SK-N-SH (cell line): ENCODE measurements around the gene HLA-DOB. TPM values are rescaled to one million over a fixed set of nuclear protein-coding genes. Genes with fewer than 3 reads are reported as not detected.

Source experiments
- CTCF ChIA-PET: fragments of 300-600, 350-600 bp; formaldehyde crosslinking; extraction: SDS; loops from one replicate; lab custom pipeline; 2021; lab: Yijun Ruan, JAX
- POLR2A ChIA-PET: fragments of 350-600 bp; sonication (Branson Sonifier 250); formaldehyde crosslinking; extraction: SDS; loops from one replicate; lab custom pipeline; 2020; ENCODE audit warnings: antibody characterized with exemption, inconsistent platforms; lab: Yijun Ruan, JAX
- DNase-seq: peaks from one replicate; pipeline ENCODE4 v3.0.0; 2012
- H2AFZ ChIP-seq: fragments of 200-600 bp; sonication (generic); 2 replicates; pipeline ENCODE4 v1.8.1; 2016; ENCODE audit warnings: antibody characterized with exemption, mild to moderate bottlenecking, low read depth
- H3F3A ChIP-seq: fragments of 200-600 bp; sonication (generic); replicated peaks from 2 replicates; pipeline ENCODE3; 2016; ENCODE audit warnings: antibody characterized with exemption, mild to moderate bottlenecking; ENCODE audit not compliant: insufficient read depth
- H3K27ac ChIP-seq, 2 experiments: fragments of 200-500 bp in 1 of 2; fragments of 200-600 bp in 1 of 2; sonication (Bioruptor generic) in 1 of 2; sonication (generic), shearing (Covaris generic) in 1 of 2; 2 replicates each; pipeline versions ENCODE4 v1.5.1 to v1.6.1; 2014 to 2016; ENCODE audit warnings: low read depth in 2 of 2, inconsistent platforms in 1 of 2, low read length in 1 of 2, mild to moderate bottlenecking in 1 of 2, mixed read lengths in 1 of 2
- H3K27me3 ChIP-seq: fragments of 200-600 bp; sonication (generic), shearing (Covaris generic); 2 replicates; pipeline ENCODE4 v1.6.1; 2016; ENCODE audit warnings: mixed run types; ENCODE audit not compliant: insufficient read depth
- H3K36me3 ChIP-seq, 2 experiments: fragments of 200-500 bp in 1 of 2; fragments of 200-600 bp in 1 of 2; sonication (Bioruptor generic) in 1 of 2; sonication (generic) in 1 of 2; replicated peaks in 1 of 2; 2 replicates each; pipeline versions ENCODE3 to v1.5.1; 2014 to 2016; ENCODE audit warnings: low read length in 1 of 2, mild to moderate bottlenecking in 1 of 2; ENCODE audit not compliant: insufficient read depth in 2 of 2, control insufficient read depth in 1 of 2
- H3K4me1 ChIP-seq, 2 experiments: fragments of 200-500 bp in 1 of 2; fragments of 200-600 bp in 1 of 2; sonication (Bioruptor generic) in 1 of 2; sonication (generic), shearing (Covaris generic) in 1 of 2; 2 replicates each; pipeline versions ENCODE4 v1.5.1 to v1.6.1; 2014 to 2016; ENCODE audit warnings: low read depth in 1 of 2, low read length in 1 of 2, mixed run types in 1 of 2; ENCODE audit not compliant: insufficient read depth in 2 of 2, control insufficient read depth in 1 of 2
- H3K4me2 ChIP-seq: fragments of 200-600 bp; sonication (generic), shearing (Covaris generic); 2 replicates; pipeline ENCODE4 v1.6.1; 2017; ENCODE audit warnings: mixed run types
- H3K4me3 ChIP-seq, 2 experiments: fragments of 200-500 bp in 1 of 2; fragments of 200-600 bp in 1 of 2; sonication (Bioruptor generic) in 1 of 2; sonication (generic), shearing (Covaris generic) in 1 of 2; 2 replicates each; pipeline versions ENCODE4 v1.5.1 to v1.8.1; 2014 to 2016; ENCODE audit warnings: low read depth in 2 of 2, inconsistent platforms in 1 of 2, low read length in 1 of 2, mild to moderate bottlenecking in 1 of 2, mixed read lengths in 1 of 2, moderate library complexity in 1 of 2
- H3K79me2 ChIP-seq: fragments of 200-600 bp; sonication (generic); 2 replicates; pipeline ENCODE4 v1.8.1; 2017; ENCODE audit warnings: mild to moderate bottlenecking; ENCODE audit not compliant: insufficient read depth
- H3K9ac ChIP-seq: fragments of 200-600 bp; sonication (generic); 2 replicates; pipeline ENCODE4 v1.6.1; 2017; ENCODE audit warnings: mixed run types
- H3K9me2 ChIP-seq: fragments of 200-600 bp; sonication (generic); 2 replicates; pipeline ENCODE4 v1.6.1; 2017; ENCODE audit warnings: mixed run types
- H3K9me3 ChIP-seq: fragments of 200-600 bp; sonication (generic); 2 replicates; pipeline ENCODE4 v1.6.1; 2017; ENCODE audit warnings: mixed run types, mild to moderate bottlenecking, moderate library complexity
- H4K20me1 ChIP-seq: fragments of 200-600 bp; sonication (generic); 2 replicates; pipeline ENCODE4 v1.6.1; 2017; ENCODE audit warnings: mild to moderate bottlenecking, mixed run types; ENCODE audit not compliant: insufficient read depth
- CHD2 ChIP-seq: fragments of 150-350 bp; IDR thresholded peaks from 2 replicates; pipeline ENCODE4 v1.6.1; 2018; ENCODE audit warnings: low read length; ENCODE audit not compliant: partially characterized antibody
- CTCF ChIP-seq: fragments of 200-600 bp; sonication (generic); IDR thresholded peaks from 2 replicates; pipeline ENCODE4 v1.6.1; 2017; ENCODE audit warnings: antibody characterized with exemption, mild to moderate bottlenecking, moderate library complexity
- EP300 ChIP-seq, 2 experiments: IDR thresholded peaks; 2 replicates each; pipeline versions ENCODE4 v1.4.0 to v1.6.1; 2012; ENCODE audit warnings: borderline replicate concordance in 1 of 2, low read depth in 1 of 2, low read length in 1 of 2
- FOXJ3 ChIP-seq: sonication (generic); formaldehyde crosslinking; IDR thresholded peaks from 2 replicates; pipeline ENCODE4 v1.5.1; 2020; ENCODE audit warnings: mild to moderate bottlenecking, missing genetic modification reagents
- FOXM1 ChIP-seq: IDR thresholded peaks from 2 replicates; pipeline ENCODE4 v1.4.0; 2012; ENCODE audit warnings: low read depth, mild to moderate bottlenecking
- GABPA ChIP-seq: IDR thresholded peaks from 2 replicates; pipeline ENCODE4 v1.4.0; 2012; ENCODE audit warnings: low read depth, mild to moderate bottlenecking
- GATA2 ChIP-seq: sonication (generic); formaldehyde crosslinking; IDR thresholded peaks from 2 replicates; pipeline ENCODE4 v1.5.0; 2020; ENCODE audit warnings: mild to moderate bottlenecking, missing genetic modification reagents
- RAD21 ChIP-seq: IDR thresholded peaks from 2 replicates; pipeline ENCODE4 v1.6.1; 2012; ENCODE audit warnings: mild to moderate bottlenecking, low read length
- RCOR1 ChIP-seq: fragments of 150-350 bp; IDR thresholded peaks from 2 replicates; pipeline ENCODE4 v1.6.1; 2017; ENCODE audit warnings: antibody characterized with exemption, low read length
- REST ChIP-seq: IDR thresholded peaks from 2 replicates; pipeline ENCODE4 v1.6.1; 2012; ENCODE audit warnings: mild to moderate bottlenecking, low read depth, low read length, moderate library complexity
- RFX5 ChIP-seq: IDR thresholded peaks from 2 replicates; pipeline ENCODE4 v1.6.1; 2012; ENCODE audit warnings: mild to moderate bottlenecking, improper control_type of control experiment, low read length
- SIN3A ChIP-seq: IDR thresholded peaks from 2 replicates; pipeline ENCODE4 v1.6.1; 2012; ENCODE audit warnings: low read depth, mild to moderate bottlenecking, low read length, moderate library complexity, borderline replicate concordance
- SMC3 ChIP-seq: IDR thresholded peaks from 2 replicates; pipeline ENCODE4 v1.6.1; 2012; ENCODE audit warnings: low read depth, low read length, improper control_type of control experiment
- TAF1 ChIP-seq: IDR thresholded peaks from 2 replicates; pipeline ENCODE4 v1.6.1; 2012; ENCODE audit warnings: low read depth, mild to moderate bottlenecking, low read length, moderate library complexity, borderline replicate concordance
- TCF12 ChIP-seq: IDR thresholded peaks from 2 replicates; pipeline ENCODE4 v1.4.0; 2012
- TEAD4 ChIP-seq: IDR thresholded peaks from 2 replicates; pipeline ENCODE4 v1.4.0; 2012; ENCODE audit warnings: mild to moderate bottlenecking, borderline replicate concordance; ENCODE audit not compliant: insufficient read depth
- USF1 ChIP-seq: IDR thresholded peaks from 2 replicates; pipeline ENCODE4 v1.4.0; 2012; ENCODE audit warnings: low read depth, borderline replicate concordance
- ZBTB33 ChIP-seq: IDR thresholded peaks from 2 replicates; pipeline ENCODE4 v1.4.0; 2012; ENCODE audit warnings: low read depth, borderline replicate concordance
- WGBS: methylation state at CpG from one replicate; pipeline ENCODE4 v1.1.6; 2017; ENCODE audit warnings: low lambda C conversion rate; 5-methylcytosine and 5-hydroxymethylcytosine counted together
- polyA plus RNA-seq, 3 experiments: library from polyadenylated mRNA; depleted of rRNA; stranded (reverse); fragments of >200 nt; gene quantifications; 2 replicates each; pipeline ENCODE4 v1.2.3, GENCODE V29; 2012

The HLA-DOB gene
- polyA plus RNA-seq, 1 of the 3 experiments (the other 2 are of a cell fraction): not detected

GRCh38 chr6:32794510-32794909 is 22.3 kb downstream of the HLA-DOB start:
- ChIA-PET CTCF (interaction anchor here (0.5 to 2.6 kb wide), 4 partner anchors 9 to 562 kb away, joined by 3 to 10 read pairs (median 3); no protein-coding TSS in a partner anchor), POLR2A (no interaction called here)
- TF ChIP-seq SIN3A (no peak), USF1 (no peak), CTCF (no peak), RAD21 (no peak), RCOR1 (no peak), REST (no peak), TEAD4 (no peak), FOXM1 (no peak), TCF12 (no peak), FOXJ3 (no peak), RFX5 (no peak), EP300 (IDR thresholded peaks at IDR 0.05; ENCODE audit: borderline replicate concordance in 1 of 2, low read depth in 1 of 2, low read length in 1 of 2) (no peak), GABPA (no peak), TAF1 (no peak), GATA2 (CRISPR knock-in tag) (no peak), SMC3 (no peak), CHD2 (no peak), ZBTB33 (no peak)
- Histone ChIP-seq H2AFZ (no peak overlapping the region), H3K9me2 (no peaks in the 10 kb centered on the region), H3K9me3 (no peaks in the 10 kb centered on the region), H3K9ac (no peak overlapping the region), H3K27ac (no peak overlapping the region), H3K4me1 (no peaks in the 10 kb centered on the region; a peak in 1 of 4 replicates), H3F3A (no peaks in the 10 kb centered on the region), H3K79me2 (no peaks in the 10 kb centered on the region), H3K4me3 (no peak overlapping the region), H4K20me1 (no peaks in the 10 kb centered on the region), H3K36me3 (no peaks in the 10 kb centered on the region), H3K27me3 (peaks cover 56% of the 10 kb centered on the region; the same call in 1 of the 2 replicates), H3K4me2 (no peak overlapping the region)
- WGBS: 6% methylated on average over 2 of the region's 2 CpGs
- no peak for DNase-seq
